Measurements from ENCODE around the gene CEP164. TPM values are rescaled to one million over a fixed set of nuclear protein-coding genes. Genes with fewer than 3 reads are reported as not detected.

Gene CEP164
- polyA plus RNA-seq, 3 donors: 4.3 to 32.1 (median 8.0) TPM

DNA sequence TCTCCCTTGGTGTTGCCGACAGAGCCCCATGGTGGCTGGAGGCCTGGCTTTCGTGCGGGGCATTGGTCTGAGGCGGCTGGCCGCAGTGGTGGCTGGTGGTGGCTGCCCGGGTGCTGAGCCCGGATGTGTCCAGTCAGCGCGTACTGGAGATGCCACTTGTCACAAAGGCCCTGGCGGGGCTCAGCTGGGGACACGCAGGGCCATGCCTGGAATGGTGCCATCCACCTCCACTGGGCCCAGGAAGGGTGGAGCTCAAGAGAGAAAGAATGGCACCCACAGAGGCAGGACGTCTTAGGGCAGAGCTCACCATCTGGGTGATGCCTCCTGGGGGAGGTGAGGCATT lies 92.5 kb downstream of the CEP164 start:
- H3K79me2 ChIP-seq (ENCODE audit: insufficient read depth, low read length): no peaks in the 10 kb centered on the region
- no peak overlapping the region for H3K9ac ChIP-seq (ENCODE audit: insufficient read depth, low read length, poor library complexity, severe bottlenecking)
- Mint-ChIP-seq H3K9me3 (peaks cover 0 to 2% (median 0%) of the 10 kb centered on the region in 7 donors), H3K27me3 (ENCODE audit: low read depth in 3 of 3) (peaks cover 1 to 16% (median 3%) of the 10 kb centered on the region in 3 donors), H3K4me3 (no peak overlapping the region), H3K36me3 (no peaks in the 10 kb centered on the region), H3K4me1 (no peaks in the 10 kb centered on the region), H3K27ac (no peak overlapping the region)
- no peak overlapping the region for H3K27ac ChIP-seq (ENCODE audit: low read depth in 1 of 2, low read length in 2 of 2)
- no peak overlapping the region for H3K4me2 ChIP-seq (replicated peaks; ENCODE audit: extremely low read depth, low read length, poor library complexity, severe bottlenecking)
- no peaks in the 10 kb centered on the region for H4K20me1 ChIP-seq (ENCODE audit: insufficient read depth, low read length)
- H3K27me3 ChIP-seq (ENCODE audit: control insufficient read depth in 2 of 2, insufficient read depth in 2 of 2, low read length in 2 of 2): no peaks in the 10 kb centered on the region
- H3K36me3 ChIP-seq (replicated peaks in 1 of 2; ENCODE audit: control insufficient read depth in 1 of 2, insufficient read depth in 2 of 2, low read length in 2 of 2): no peaks in the 10 kb centered on the region
- WGBS (ENCODE audit: insufficient coverage): 95% methylated on average over 12 of the region's 12 CpGs
- no peak for DNase-seq
- intact Hi-C loops (cut with micrococcal nuclease): loop anchor here (10.0 kb wide), 2 partner anchors 525 to 535 kb away; no protein-coding TSS in a partner anchor
- H3K4me1 ChIP-seq (ENCODE audit: control insufficient read depth in 1 of 2, insufficient read depth in 2 of 2, low read length in 2 of 2): no peaks in the 10 kb centered on the region
- H3K9me3 ChIP-seq (replicated peaks in 1 of 2; ENCODE audit: control insufficient read depth in 1 of 2, insufficient read depth in 1 of 2, low read length in 2 of 2): no peaks in the 10 kb centered on the region
- no peak overlapping the region for H3K4me3 ChIP-seq (replicated peaks in 1 of 3; ENCODE audit: low read depth in 2 of 3, low read length in 3 of 3)
- H2AFZ ChIP-seq (ENCODE audit: insufficient read depth, low read depth, low read length, poor library complexity, severe bottlenecking): no peak overlapping the region
- TF ChIP-seq, protein P1, sequence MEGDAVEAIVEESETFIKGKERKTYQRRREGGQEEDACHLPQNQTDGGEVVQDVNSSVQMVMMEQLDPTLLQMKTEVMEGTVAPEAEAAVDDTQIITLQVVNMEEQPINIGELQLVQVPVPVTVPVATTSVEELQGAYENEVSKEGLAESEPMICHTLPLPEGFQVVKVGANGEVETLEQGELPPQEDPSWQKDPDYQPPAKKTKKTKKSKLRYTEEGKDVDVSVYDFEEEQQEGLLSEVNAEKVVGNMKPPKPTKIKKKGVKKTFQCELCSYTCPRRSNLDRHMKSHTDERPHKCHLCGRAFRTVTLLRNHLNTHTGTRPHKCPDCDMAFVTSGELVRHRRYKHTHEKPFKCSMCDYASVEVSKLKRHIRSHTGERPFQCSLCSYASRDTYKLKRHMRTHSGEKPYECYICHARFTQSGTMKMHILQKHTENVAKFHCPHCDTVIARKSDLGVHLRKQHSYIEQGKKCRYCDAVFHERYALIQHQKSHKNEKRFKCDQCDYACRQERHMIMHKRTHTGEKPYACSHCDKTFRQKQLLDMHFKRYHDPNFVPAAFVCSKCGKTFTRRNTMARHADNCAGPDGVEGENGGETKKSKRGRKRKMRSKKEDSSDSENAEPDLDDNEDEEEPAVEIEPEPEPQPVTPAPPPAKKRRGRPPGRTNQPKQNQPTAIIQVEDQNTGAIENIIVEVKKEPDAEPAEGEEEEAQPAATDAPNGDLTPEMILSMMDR (IDR thresholded peaks at IDR 0.05): no peak

DNA sequence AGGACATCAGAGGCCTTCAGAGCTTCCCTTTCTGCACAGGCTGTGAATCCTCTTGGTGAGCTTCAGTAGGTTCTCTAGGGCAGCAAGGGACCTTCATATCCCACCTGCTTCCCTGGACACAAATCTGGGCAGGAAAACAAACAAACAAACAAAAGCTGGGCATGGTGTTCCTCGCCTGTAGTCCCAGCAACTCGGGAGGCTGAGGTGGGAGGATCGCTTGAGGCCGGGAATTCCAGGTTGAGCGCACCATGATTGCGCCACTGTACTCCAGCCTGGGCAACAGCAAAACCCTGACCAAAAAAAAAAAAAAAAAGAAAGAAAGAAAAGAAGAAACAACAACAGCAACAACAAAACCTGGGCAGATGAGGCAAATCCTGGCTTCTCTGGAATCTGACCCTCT lies 92.9 kb downstream of the CEP164 start:
- Mint-ChIP-seq H3K36me3 (no peaks in the 10 kb centered on the region), H3K9me3 (no peaks in the 10 kb centered on the region), H3K27ac (no peak overlapping the region), H3K4me1 (no peaks in the 10 kb centered on the region), H3K27me3 (ENCODE audit: low read depth in 3 of 3) (peaks cover 1 to 16% (median 3%) of the 10 kb centered on the region in 3 donors), H3K4me3 (no peak overlapping the region)
- intact Hi-C loops (cut with micrococcal nuclease): loop anchor here (10.0 kb wide), 2 partner anchors 524 to 534 kb away; no protein-coding TSS in a partner anchor
- Histone ChIP-seq H3K36me3 (replicated peaks in 1 of 2; ENCODE audit: control insufficient read depth in 1 of 2, insufficient read depth in 2 of 2, low read length in 2 of 2) (no peaks in the 10 kb centered on the region), H3K4me1 (ENCODE audit: control insufficient read depth in 1 of 2, insufficient read depth in 2 of 2, low read length in 2 of 2) (no peaks in the 10 kb centered on the region), H4K20me1 (ENCODE audit: insufficient read depth, low read length) (no peaks in the 10 kb centered on the region), H3K4me2 (replicated peaks; ENCODE audit: extremely low read depth, low read length, poor library complexity, severe bottlenecking) (no peak overlapping the region), H3K27me3 (ENCODE audit: control insufficient read depth in 2 of 2, insufficient read depth in 2 of 2, low read length in 2 of 2) (no peaks in the 10 kb centered on the region), H3K9me3 (replicated peaks in 1 of 2; ENCODE audit: control insufficient read depth in 1 of 2, insufficient read depth in 1 of 2, low read length in 2 of 2) (no peaks in the 10 kb centered on the region), H2AFZ (ENCODE audit: insufficient read depth, low read depth, low read length, poor library complexity, severe bottlenecking) (no peak overlapping the region), H3K27ac (ENCODE audit: low read depth in 1 of 2, low read length in 2 of 2) (no peak overlapping the region), H3K4me3 (replicated peaks in 1 of 3; ENCODE audit: low read depth in 2 of 3, low read length in 3 of 3) (no peak overlapping the region), H3K9ac (ENCODE audit: insufficient read depth, low read length, poor library complexity, severe bottlenecking) (no peak overlapping the region), H3K79me2 (ENCODE audit: insufficient read depth, low read length) (no peaks in the 10 kb centered on the region)
- TF ChIP-seq, protein P1 (IDR thresholded peaks at IDR 0.05): no peak
- WGBS (ENCODE audit: insufficient coverage): 100% methylated on average over 3 of the region's 6 CpGs
- no peak for DNase-seq
